ENCODE results near the gene SLC41A2. TPM values are rescaled to one million over a fixed set of nuclear protein-coding genes. Genes with fewer than 3 reads are reported as not detected.

SLC41A2 gene
- total and polyA plus RNA-seq, 2 of the 13 experiments (the other 11 are each of a cell fraction or from before 2014, with no cell fraction given): 2.3 to 12.8 TPM

GRCh38 chr12:104929368-104929767, 28.7 kb downstream of the SLC41A2 start (continued):
- TF ChIP-seq AHDC1 (CRISPR knock-in tag; IDR thresholded peaks at IDR 0.05; ENCODE audit: borderline replicate concordance) (no peak), ISL2 (CRISPR knock-in tag; IDR thresholded peaks at IDR 0.05) (no peak), ZNF644 (CRISPR knock-in tag; IDR thresholded peaks at IDR 0.05; ENCODE audit: low read depth) (peak; percentile 60; the same call in 1 of the 2 replicates), MBNL3 (CRISPR knock-in tag; conservative IDR thresholded peaks at IDR 0.05) (no peak), ZKSCAN1 (IDR thresholded peaks at IDR 0.05; ENCODE audit: low read length) (no peak), ELF1 (CRISPR knock-in tag; IDR thresholded peaks at IDR 0.05) (0 out of 2 replicates have a peak, but pooled peaks have one; percentile 19), LRRFIP1 (CRISPR knock-in tag; conservative IDR thresholded peaks at IDR 0.05) (no peak), ZNF530 (CRISPR knock-in tag; IDR thresholded peaks at IDR 0.05; ENCODE audit: low read depth) (no peak), CSRNP1 (CRISPR knock-in tag; IDR thresholded peaks at IDR 0.05) (no peak), ZNF441 (CRISPR knock-in tag; IDR thresholded peaks at IDR 0.05; ENCODE audit: borderline replicate concordance) (no peak), YEATS4 (CRISPR knock-in tag; IDR thresholded peaks at IDR 0.05; ENCODE audit: borderline replicate concordance) (no peak), POGK (CRISPR knock-in tag; conservative IDR thresholded peaks at IDR 0.05) (no peak), ZMYM4 (CRISPR knock-in tag; IDR thresholded peaks at IDR 0.05) (0 out of 2 replicates have a peak, but pooled peaks have one; percentile 18), POGZ (CRISPR knock-in tag; IDR thresholded peaks at IDR 0.05) (0 out of 2 replicates have a peak, but pooled peaks have one; percentile 33), HOXD1 (CRISPR knock-in tag; IDR thresholded peaks at IDR 0.05) (no peak), MLLT10 (CRISPR knock-in tag; IDR thresholded peaks at IDR 0.05) (no peak), SCMH1 (CRISPR knock-in tag; IDR thresholded peaks at IDR 0.05; ENCODE audit: borderline replicate concordance) (no peak), ZNF382 (CRISPR knock-in tag; IDR thresholded peaks at IDR 0.05; ENCODE audit: borderline replicate concordance) (no peak)

Measured in HepG2 (cell line).